T-helper 9 cell (primary cell): ENCODE measurements around the gene ZNF423.
A peak's percentile ranks its signal among the peaks of the same experiment; 100 is the strongest.

Experiments used
- DNase-seq: peaks from one replicate; pipeline ENCODE4 v3.0.0-alpha.2; 2020

Gene ZNF423

GRCh38 chr16:49594685-49595498 is 261.0 kb downstream of the ZNF423 start:
- DNase-seq = no peak

- DNase-seq = no peak
Observed at GRCh38 chr16:49594153-49594552, 261.8 kb downstream of the ZNF423 start.

- DNase-seq = no peak
Observed at GRCh38 chr16:49593424-49594040, 262.4 kb downstream of the ZNF423 start.

- DNase-seq = peak; percentile 19
Observed at GRCh38 chr16:49592546-49593423, 263.1 kb downstream of the ZNF423 start.

GRCh38 chr16:49590166-49590871 is 265.6 kb downstream of the ZNF423 start:
- no peak for DNase-seq

GRCh38 chr16:49589544-49590031 is 266.3 kb downstream of the ZNF423 start:
- no peak for DNase-seq

GRCh38 chr16:49588729-49589384 is 267.1 kb downstream of the ZNF423 start:
- no peak for DNase-seq

GRCh38 chr16:49588026-49588425 is 267.9 kb downstream of the ZNF423 start:
- DNase-seq = no peak

- DNase-seq = no peak
Observed at GRCh38 chr16:49587511-49587910, 268.4 kb downstream of the ZNF423 start.

- no peak for DNase-seq
Observed at GRCh38 chr16:49586466-49587450, 269.2 kb downstream of the ZNF423 start.

- no peak for DNase-seq
Observed at GRCh38 chr16:49585143-49585832, 270.6 kb downstream of the ZNF423 start.

GRCh38 chr16:49583911-49584310 is 272.0 kb downstream of the ZNF423 start:
- no peak for DNase-seq

- DNase-seq = no peak
Observed at GRCh38 chr16:49581630-49582298, 274.1 kb downstream of the ZNF423 start.

- no peak for DNase-seq
Observed at GRCh38 chr16:49580751-49581303, 275.1 kb downstream of the ZNF423 start.

- DNase-seq = no peak
Observed at GRCh38 chr16:49578435-49579024, 277.4 kb downstream of the ZNF423 start.

GRCh38 chr16:49578018-49578417 is 277.9 kb downstream of the ZNF423 start:
- no peak for DNase-seq

GRCh38 chr16:49576941-49577340 is 279.0 kb downstream of the ZNF423 start:
- no peak for DNase-seq

GRCh38 chr16:49576173-49576494 is 279.8 kb downstream of the ZNF423 start:
- no peak for DNase-seq
